ENCODE data around the gene GMPPB.
"Not testable (repeated sequence)": the region's sequence is repeated elsewhere in the genome, so short reads cannot be mapped to it uniquely, and the experiment has no call there.

Gene GMPPB

DNA sequence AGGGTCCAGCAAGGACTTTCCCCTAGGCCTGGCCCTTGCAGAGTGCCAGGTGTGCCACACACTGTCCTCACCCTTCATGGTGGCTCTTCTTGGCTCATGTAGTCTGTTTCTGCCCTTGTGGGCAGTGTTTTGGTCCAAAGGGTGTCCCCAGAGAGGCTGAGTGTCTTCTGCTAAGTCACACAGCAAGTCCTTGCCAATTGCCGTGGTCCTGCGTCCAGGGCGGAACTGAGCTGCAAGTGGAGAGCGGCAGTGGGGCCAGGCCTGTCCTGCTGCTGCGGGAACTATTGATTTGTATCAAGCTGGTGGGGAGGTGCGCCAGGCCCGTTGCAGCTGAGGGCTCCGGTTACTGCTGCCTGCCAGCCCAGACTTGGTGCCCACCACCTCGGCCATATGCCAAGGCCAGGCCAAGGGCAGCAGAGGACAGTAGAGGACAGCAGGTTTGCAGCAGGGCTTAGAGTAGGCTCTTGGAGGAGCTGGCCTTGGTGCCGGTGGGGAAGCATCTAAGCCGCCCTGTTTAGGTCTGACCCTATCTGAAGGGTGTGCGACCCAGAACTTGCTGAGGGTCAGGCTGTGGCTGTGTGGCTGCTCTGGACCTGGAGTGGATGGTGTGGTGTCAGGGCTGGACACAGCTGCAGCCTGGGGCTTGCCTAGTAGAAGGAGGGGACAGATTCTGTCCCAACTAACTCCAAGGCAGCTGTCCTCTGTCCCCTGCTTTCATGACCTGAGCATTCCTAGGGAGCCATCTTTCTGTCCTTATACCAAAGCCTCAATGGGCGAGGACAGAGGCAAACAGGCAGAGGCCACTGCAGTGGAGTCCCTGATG is 8.8 kb downstream of the GMPPB start:
- in situ Hi-C loops (cut with MboI; ENCODE audit: low sequenced_read_pairs), result no loop called here

DNA sequence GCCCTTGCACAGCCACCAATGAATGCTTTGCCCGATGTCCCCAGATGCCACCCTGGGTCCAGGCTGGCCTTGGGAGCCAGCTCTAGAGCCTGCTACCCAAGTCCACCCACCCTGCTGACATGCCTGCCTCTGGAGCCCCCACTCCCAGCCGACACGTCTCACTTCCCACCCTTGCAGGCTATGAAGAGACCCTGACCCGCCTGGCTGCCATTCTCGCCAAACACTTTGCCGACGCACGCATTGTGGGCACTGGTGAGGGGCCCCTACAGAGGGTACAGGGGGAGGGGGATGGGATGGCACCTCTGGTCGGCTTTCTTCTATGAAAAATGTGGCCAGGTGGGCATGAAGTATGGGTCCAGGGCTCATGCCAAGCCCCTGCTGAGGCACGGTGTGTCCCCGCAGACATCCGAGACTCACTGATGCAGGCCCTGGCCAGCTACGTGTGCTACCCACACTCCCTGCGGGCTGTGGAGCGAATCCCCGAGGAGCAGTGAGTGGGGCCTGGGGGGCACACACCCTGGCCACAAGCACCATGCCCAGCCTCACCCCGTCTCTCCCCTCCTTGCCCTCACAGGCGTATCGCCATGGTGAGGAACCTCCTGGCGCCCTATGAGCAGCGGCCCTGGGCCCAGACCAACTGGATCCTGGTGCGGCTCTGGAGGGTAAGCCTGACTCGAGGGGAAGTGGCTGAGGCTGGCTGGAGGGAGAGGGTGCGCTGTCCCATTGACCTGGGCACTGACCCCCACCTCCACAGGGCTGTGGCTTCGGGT is 10.2 kb downstream of the GMPPB start:
- in situ Hi-C loops (cut with MboI; ENCODE audit: low sequenced_read_pairs), result no loop called here

DNA sequence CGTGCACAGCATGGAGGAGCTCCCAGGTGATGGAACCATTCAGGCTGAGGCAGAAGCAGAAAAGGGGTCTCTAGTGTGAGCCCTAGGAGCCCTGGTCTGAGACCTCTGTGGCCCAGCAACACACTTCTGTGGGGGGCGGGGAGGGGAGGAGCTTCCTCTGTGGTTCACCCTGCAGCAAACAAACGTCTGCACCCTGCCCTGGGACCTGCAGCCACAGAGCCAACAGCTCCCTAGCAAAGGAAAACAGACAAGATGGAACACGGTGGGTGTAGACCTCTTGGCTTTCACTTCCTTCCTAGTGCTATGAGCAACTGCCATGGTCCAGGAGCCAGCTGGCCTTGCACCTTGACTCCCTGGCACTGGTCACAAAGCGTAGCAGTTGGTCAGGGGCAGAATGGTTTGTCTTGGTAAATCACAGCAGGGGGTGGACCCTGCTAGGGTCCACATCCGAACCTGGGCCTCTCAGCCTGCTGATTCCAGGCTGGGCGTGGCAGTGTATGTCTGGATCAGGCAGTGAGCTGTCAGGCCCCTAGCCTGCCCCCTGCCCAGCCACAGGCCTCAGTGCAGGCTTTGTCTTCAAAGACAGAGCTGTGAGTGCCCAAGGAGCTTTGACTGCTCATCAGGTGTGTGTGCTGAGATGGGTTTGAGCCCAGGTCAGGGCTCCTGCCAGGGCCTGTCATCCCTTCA is 11.0 kb downstream of the GMPPB start:
- in situ Hi-C loops (cut with MboI; ENCODE audit: low sequenced_read_pairs), result no loop called here

DNA sequence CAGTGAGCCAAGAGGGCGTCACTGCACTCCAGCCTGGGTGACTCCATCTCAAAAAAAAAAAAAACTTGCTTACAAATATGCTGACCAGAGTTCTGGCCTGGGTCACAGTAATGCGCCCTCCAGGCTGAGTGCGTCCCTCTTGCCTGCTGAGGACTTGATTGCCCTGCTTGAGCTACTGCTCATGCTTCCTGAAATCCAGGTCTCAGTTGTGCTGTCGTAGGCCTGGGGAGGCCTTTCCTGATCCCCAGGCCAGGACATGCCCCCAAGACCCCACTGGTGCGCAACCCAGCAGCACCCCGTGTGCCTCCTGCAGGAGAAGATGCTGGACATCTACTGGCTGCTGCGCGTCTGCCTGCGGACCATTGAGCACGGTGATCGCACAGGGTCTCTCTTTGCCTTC is 11.6 kb downstream of the GMPPB start:
- in situ Hi-C loops (cut with MboI; ENCODE audit: low sequenced_read_pairs), result no loop called here

DNA sequence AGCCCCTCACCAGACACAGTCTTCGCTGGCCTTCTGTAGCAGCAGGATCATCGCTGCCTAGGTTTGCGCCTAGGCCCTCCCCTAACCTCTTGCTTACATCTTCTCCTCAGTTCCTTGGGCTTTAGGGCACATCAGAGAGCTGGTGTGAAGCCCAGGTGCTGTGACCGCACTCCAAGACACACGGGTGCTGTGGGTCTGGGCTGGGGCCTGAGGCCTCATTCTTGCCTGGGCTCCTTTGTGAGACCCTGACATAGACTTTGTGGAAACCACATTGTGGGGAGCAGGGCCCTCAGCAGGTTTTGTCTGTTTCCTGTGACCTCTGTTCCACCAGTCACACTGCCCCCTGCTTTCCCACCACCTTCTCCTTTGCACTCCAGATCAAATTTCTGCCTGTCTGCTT is 12.3 kb downstream of the GMPPB start:
- in situ Hi-C loops (cut with MboI; ENCODE audit: low sequenced_read_pairs), result no loop called here

DNA sequence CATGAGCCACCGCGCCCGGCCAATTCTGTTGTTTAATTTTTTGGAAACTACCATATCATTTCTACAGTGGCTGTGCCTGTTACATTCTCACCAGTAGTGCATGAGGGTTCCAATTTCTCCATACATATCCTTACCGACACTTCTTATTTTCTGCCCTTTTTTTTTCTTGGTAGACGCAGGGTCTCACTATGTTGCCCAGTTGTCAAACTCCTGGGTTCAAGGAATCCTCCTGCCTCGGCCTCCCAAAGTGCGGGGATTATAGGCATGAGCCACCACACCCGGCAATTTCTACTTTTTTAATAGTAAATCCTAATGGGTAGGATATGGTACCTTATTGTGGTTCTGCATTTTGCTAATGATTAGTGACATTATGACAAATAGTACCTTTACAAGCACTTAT is 13.9 kb downstream of the GMPPB start:
- in situ Hi-C loops (cut with MboI; ENCODE audit: low sequenced_read_pairs), result no loop called here

DNA sequence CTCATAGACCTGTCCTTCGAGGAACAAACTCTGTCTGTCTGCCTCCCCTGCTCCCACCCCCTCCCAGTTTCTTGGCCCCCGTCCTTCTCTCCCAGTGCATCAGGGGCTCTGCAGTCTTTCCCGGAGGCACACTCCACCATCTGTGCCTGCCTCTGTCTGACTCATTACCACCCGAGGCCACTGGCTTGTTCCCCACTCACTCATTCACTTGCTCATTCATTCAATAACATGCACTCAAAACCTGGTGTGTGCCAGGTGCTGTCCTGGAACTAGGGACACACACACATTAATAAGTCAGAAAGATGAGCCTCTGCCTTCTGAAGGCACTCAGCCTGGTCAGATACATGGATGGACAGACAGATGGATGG is 16.7 kb downstream of the GMPPB start:
- in situ Hi-C loops (cut with MboI; ENCODE audit: low sequenced_read_pairs), result no loop called here

DNA sequence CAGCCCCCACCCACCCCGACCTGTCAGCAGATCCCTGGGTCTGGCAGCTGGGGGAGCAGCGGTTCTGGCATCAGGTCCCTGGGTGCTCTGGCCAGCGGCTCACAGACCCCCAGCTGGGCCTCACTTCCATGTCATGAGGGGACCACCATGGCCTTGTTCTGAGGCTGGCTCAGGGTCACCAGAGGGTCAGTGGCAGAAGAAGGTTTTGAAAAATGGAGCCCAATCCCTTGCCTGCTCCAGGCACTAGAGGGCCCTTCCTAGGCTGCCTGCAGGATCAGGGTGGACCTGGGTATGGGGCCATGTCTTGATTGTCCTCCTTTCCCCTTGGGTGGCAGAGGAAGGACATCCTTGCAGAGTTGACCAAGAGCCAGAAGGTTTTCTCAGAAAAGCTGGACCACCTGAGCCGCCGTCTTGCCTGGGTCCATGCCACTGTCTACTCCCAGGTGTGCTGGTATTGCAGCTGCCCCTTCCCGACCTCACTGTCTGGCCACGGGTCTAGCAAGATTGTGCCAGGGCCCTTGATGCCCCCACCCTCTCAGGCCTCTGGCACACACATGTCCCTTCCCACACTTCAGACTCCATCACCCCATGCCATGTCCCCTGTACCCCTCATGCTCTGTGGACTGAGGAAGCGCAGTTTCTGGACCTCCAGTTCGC is 17.2 kb downstream of the GMPPB start:
- in situ Hi-C loops (cut with MboI; ENCODE audit: low sequenced_read_pairs), result no loop called here

DNA sequence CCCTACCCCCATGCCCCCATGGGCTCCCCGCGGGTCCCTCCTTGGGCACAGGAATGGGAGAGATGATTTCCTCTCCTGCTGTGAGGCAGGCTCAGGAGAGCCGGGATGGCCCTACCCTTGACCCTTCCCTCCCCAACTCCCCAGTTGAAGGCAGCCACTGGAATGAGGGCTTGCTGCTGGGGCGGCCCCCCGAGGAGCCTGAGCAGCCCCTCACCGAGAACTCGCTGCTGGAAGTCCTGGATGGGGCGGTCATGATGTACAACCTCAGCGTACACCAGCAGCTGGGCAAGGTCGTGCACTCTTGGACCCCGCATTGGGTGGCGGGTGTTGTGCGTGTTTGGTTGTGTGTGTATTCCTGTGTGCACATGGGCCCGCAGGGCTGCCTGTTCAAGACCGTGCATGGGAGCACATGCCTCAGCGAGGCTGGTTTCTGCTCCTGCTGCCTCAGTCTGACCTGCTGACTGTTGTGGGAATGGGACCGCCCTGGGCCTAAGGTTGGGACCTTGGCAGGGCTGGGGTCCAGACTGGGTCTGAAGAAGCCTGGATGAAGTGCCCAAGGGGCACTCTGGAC is 18.3 kb downstream of the GMPPB start:
- in situ Hi-C loops (cut with MboI; ENCODE audit: low sequenced_read_pairs), result no loop called here

DNA sequence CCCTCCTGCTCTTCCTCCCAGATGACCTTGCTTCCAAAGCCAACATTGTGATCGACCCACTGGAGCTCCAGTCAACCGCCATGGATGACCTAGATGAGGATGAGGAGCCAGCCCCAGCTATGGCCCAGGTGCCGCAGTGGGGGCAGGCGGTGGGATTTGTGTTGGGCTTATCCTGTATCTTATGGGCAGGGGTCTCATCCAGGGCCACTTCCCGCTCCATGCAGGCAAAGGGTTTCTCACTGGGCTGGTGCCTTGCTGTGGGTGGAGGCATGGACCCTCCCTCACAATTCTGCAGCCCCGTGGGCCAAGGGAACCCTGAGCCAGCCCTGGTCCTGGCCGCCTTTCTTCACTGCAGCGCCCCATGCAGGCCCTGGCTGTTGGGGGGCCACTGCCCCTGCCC is 19.1 kb downstream of the GMPPB start:
- in situ Hi-C loops (cut with MboI; ENCODE audit: low sequenced_read_pairs), result no loop called here

DNA sequence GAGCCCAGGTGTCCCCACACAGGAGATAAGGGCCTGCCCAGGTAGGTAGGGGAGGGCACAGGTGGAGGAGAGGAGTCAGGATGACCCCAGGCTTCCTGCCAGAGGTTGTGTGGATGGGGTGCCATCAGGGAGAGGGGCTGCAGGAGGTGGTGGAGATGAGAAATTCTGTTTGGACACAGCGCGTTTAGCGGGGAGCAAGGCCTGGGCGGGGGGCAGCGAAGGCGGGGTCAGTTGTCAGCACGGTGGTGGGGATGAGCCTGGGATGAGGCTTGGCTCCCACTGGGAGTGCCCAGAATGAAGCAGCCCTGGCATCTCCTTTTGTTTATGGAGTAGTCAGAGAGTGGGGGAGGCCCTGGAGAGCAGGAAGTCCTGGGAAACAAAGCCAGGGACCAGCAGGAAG is 19.8 kb downstream of the GMPPB start:
- in situ Hi-C loops (cut with MboI; ENCODE audit: low sequenced_read_pairs), result no loop called here

DNA sequence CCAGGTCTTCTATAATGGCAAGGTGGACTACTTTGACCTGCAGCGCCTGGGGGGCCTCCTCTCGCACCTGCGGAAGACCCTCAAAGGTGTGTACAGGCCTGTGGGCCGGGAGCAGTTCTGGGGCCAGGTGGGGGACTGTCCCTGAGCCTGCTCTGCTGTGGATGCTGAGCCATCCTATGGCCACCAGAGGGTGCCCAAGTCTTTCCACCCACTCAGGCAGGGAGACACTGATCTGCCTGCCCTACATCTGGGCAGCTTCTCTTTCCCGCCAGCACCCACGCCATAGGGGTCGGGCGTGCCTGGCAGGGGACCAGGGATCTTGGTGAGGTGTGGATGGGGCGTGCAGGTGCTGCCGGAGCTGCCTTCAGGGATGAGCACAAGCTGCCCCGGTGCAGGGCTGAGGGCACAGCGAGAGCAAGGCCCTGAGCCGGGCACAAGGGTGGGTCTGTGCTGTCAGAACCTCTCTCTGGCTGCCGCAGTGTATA is 20.3 kb downstream of the GMPPB start:
- in situ Hi-C loops (cut with MboI; ENCODE audit: low sequenced_read_pairs), result no loop called here

DNA sequence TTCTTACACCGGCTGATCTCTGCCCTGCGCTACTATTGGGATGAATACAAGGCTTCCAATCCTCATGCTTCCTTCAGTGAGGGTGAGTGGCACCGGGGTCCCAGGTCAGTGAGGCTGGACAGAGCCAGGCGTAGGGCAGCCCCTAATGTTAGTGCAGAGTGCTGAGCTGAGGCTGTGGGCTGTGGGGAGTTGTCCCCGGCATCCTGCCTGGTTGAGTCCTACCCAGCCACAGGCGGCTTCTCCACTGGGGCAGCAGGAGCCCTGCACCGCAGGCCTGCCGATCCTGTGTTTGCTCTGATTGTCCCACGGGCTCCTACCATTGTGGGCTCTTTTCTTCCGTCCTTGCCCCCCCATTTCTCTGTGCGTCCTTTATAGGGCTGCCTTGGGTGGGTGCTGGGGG is 21.1 kb downstream of the GMPPB start:
- in situ Hi-C loops (cut with MboI; ENCODE audit: low sequenced_read_pairs), result no loop called here

DNA sequence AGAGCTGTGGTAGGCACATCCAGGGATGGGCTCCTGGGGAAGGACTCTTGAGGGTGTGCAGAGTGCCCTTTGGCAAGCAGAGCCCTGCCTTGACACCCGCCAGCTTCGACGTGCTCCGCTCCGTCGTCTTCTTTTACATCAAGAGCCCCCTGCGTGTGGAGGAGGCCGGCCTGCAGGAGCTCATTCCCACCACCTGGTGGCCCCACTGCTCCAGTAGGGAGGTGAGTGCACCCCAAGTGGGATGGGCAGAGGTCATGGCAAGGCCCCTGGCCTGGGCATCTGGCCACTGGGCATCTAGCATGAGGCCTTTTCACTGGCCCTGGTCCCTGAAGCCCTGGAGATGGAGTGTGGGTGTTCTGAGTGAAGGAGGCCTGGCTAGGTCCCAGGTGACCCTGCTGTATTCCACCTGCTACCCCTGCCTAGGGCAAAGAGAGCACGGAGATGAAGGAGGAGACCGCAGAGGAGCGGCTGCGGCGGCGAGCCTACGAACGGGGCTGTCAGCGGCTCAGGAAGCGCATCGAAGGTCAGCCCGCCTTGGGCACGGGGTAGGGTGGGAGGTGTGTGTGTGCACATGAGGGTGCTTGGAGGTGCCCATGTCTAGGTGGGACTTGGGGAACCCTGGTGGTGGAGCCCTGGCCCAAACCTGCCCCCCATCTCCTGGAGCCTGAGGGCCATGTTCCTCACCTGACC is 22.2 kb downstream of the GMPPB start:
- in situ Hi-C loops (cut with MboI; ENCODE audit: low sequenced_read_pairs), result no loop called here

DNA sequence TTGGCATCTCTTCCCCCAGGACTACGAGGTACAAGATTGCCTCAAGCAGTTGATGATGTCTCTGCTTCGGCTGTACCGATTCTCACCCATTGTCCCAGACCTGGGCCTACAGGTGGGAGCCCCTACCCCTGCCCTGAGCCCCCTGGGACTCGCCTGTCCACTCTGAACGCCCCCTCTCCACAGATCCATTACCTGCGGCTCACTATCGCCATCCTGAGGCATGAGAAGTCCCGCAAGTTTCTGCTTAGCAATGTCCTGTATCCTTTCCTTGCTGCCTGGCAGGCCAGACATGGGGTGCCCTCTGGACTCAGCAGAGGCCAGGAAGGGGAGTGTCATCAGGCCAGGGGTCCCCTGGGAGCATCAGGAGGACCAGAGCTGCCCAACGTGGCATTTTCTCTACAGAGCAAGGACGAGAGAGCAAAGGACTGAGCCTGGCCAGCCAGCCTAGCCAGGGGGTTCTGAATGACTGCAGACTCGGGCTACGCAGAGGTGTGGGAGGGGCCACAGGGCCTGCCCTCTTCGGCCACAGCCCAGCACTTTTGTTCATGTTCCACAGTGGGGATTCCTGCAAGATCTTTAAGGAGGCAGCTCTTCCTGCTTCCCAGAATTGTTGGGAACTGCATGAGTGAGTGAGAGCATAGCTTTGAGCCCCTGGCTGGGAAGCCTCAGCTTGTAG is 23.2 kb downstream of the GMPPB start:
- in situ Hi-C loops (cut with MboI; ENCODE audit: low sequenced_read_pairs), result no loop called here

DNA sequence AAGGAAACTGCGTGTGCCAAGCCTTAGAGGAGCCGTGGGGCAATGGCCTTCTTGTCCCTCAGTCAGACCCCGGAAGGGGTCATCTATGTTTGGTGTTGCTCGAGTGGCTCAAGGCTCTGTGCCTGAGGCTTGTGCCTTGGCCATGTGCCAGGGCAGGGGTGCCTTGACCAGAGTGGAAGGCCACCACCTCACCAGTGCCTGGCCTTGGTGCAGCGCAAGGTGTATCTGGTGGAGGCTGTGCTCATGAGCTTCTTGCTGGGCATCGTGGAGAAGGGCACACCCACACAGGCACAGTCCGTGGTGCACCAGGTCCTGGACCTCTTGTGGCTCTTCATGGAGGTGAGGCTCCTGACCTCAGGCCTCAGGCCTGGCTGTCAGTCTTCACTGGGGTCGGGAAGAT is 23.7 kb downstream of the GMPPB start:
- in situ Hi-C loops (cut with MboI; ENCODE audit: low sequenced_read_pairs), result no loop called here

DNA sequence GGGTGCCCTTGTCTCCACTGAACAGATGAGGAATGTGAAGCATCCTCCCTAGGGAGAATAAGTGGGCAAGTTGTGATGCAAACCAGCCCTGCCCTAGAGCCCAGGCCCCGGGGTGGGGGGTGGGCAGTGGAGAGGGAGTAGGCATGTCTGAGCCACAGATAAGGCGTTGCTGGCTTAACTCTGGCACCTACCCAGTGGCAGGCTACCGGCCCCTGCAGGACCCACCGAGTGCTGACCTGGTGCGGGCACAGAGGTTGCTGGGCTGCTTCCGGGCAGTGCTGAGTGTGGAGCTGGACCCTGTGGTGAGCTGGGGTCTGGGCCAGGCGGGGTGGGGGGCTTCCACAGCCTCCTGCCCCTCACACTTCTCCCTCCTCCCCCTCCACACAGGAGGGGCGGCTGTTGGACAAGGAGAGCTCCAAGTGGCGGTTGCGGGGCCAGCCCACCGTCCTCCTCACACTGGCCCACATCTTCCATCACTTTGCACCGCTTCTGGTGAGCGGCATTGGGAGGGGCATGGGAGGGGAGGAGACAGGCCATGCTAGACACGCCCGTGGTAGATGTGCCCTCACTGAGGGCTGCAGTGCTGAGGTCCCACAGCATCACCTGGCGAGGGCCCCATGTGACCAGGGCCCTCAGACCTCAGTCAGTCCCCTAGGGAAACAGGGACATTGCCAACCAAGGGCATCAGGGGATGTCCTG is 24.3 kb downstream of the GMPPB start:
- in situ Hi-C loops (cut with MboI; ENCODE audit: low sequenced_read_pairs), result no loop called here

DNA sequence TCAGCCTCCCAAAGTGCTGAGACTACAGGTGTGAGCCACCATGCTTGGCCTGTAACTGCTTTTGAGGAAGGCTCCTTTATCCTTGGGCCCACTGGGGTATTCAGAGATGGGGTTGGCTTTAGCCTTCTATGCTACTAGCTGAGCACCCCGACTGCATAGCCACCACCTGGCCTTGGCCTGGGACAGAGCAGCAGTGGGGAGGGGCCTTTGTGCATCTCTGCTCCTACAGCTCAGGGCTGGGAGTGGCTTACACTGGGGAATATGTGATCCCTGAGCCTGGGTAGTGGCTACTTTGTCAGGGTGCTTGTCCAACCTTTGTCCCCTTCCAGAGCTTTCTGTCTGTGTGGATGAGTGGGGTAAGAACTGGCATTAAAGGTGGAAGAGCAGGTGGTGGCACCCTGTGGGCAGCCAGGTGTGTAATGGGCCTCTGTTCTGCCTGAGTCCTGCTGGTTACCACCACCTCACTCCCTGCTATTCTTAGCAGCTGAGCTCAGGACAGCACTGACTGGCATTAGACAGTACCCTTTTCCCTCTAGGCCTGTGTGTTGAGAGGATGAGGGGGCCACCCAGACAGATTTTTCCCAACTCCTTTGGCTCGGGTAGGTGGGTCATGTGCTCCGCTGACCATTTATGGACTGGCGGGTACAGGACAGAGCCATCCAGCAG is 28.3 kb downstream of the GMPPB start:
- in situ Hi-C loops (cut with MboI; ENCODE audit: low sequenced_read_pairs), result not testable (repeated sequence)
